GM18907 (cell line): ENCODE results near the gene SCART1.
"Not testable (repeated sequence)": the region's sequence is repeated elsewhere in the genome, so short reads cannot be mapped to it uniquely, and the experiment has no call there.

Experiments
- ATAC-seq: cut with Tn5 transposase; IDR thresholded peaks from one replicate; pipeline ENCODE4 v1.9.1; 2021; ENCODE audit warnings: mild to moderate bottlenecking, moderate library complexity; ENCODE audit not compliant: unreplicated experiment

SCART1 gene

DNA sequence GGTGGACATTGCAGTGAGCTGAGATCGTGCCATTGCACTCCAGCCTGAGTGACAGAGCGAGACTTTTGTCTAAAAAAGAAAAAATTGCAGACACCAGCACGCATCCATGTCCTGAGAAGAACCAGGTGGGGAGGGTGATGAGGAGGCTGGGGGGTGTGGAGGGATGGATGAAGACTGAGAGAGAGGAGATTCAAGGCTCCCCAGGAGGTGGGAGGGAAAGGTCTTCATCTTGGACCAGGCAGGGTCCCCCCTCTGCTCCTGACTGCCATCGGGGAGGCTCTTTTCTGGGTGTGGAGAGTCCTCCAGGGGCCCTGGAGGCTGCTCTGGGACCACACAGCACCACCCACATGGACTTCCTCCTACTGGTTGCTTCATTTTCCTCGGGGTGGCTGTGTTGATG, 1.5 kb downstream of the SCART1 start:
- no peak for ATAC-seq

DNA sequence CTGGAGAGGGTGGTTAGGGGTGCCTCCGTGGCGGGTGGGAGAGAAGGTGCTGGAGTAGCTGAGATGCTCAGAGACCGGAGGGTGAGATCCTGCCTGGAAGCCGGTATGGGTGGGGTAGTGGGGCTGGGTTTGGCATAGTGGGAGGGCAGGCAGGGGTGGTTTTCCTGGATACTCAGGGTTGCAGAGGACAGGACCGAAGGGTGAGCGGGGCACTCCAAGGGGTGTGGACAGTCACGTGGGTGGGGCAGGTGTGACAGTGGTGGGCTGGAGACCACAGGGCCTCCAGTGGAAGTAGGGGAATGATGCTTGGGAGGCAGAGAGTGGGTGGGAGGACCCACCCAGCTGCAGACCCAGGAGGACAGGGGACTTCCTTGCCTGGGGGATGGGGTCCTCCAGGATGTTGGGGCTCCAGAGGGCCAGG, 1.9 kb downstream of the SCART1 start:
- ATAC-seq = no peak

DNA sequence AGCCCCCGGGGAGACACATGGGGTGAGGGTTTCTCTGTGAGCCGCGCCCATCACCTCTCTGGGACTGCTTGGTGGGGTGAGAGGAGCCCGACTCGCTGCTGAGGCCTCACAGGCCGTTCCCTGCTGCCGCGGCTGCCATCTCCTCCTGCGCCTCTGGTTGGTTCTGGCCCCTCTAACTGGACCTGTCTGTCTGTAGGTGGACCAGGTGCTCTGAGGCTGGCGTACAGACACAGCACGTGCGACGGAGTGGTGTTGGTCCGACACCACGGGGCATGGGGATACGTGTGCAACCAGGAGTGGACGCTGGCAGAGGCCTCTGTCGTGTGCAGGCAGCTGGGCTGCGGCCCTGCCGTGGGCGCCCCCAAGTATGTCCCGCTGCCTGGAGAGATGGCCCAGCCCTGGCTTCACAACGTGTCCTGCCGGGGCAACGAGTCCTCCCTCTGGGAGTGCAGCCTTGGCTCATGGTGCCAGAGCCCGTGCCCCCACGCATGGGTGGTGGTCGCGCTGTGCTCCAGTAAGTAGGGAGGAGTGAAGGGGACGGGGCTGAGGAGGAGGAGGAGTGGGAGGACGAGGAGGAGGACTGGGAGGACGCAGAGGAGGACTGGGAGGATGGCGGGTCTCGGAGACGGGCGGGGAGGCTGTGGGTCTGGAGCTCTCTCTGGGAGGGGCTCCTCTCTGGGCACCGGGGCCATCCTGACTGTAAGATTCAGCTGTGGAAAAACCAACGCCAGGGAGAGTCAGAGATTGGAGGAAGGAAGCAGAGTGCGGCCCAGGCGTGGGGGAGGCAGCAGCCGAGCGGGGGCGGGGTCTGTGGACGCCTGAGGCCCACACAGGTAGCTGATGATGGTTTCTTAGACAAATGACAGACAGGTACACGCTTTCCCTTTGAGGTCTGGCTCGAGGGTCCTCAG, 2.6 kb downstream of the SCART1 start:
- ATAC-seq = no peak

DNA sequence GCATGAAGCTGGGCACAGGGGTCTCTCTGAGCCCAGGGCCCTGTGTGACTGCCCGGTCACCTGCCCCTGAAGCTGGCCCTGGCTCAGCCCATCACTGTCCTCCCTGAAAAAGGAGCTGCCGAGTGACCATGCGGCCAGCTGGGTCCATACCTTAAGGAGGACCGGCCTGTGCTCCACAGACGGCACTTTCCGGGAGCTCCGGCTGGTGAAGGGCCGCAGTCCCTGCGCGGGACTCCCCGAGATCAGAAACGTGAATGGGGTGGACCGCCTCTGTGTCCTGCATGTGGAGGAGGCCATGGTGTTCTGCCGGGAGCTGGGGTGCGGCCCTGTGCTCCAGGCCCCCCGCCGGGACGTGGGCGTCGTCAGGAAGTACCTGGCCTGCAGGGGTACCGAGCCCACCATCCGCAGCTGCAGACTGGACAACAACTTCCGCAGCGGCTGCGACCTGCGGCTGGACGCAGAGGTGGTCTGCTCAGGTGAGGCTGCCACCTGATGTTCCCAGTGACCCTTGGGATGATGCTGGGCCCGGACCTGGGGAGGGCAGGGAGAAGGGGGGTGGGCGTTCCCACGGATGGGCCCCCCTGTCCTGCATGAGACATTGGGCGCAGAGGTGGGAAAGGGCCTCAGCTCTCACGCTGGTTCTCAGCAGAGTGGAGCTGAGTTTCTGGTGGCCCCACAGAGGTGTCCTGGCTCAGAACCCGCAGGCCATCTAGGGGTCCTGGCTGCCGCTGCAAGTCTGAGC, 3.5 kb downstream of the SCART1 start:
- ATAC-seq = no peak

DNA sequence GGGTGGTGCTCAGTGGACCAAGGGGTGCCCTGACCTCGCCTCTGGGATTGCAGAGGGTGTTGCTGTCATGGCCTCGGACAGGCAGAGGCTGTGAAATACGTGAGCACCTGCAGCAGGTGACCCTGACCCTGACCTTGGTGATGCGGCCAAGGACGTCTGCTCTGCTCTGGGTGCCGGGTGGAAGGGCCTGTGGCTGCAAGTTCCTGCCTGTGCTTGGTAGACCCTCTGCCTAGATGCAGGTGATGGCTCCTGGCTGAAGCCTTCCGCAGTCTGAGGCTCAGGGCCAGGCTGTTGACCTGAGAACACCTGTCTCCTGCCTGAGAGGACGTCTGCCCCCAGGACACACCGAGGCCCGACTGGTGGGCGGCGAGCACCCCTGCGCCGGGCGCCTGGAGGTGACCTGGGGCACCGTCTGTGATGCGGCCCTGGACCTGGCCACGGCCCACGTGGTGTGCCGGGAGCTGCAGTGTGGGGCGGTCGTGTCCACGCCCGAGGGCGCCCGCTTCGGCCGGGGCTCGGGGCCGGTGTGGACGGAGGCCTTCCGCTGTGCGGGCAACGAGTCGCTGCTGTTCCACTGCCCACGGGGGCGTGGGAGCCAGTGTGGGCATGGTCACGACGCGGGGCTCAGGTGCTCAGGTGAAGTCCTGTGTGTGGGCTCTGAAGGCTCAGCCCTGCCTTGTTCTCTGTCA, 4.4 kb downstream of the SCART1 start:
- ATAC-seq = no peak

DNA sequence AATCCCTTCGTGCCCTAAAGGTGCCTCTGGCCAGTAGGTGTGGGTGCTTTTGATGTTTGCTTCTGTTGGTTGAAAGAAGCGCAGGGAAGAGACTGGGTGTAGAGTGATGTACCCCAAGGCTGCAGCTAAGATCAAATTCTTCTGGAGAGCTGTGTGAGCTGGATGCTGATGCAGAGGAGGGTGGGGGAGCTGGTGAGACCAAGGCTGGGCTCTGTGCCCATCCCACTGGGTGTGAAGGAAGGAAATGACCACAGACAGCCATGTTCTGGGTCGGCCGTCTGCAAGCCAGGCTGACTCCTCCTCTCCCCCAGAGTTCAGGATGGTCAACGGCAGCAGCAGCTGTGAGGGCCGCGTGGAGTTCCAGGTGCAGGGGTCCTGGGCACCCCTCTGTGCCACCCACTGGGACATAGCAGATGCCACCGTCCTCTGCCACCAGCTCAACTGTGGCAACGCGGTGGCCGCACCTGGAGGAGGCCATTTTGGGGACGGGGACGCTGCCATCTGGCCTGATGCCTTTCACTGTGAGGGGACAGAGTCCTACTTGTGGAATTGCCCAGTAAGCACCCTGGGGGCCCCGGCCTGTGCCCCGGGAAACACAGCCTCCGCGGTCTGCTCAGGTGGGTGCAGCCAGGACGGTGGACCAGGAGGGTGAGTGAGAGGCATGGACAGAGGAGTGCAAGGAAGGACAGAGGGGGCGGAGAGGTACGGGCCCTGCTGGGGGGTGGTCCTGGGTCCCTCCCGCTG, 5.1 kb downstream of the SCART1 start:
- ATAC-seq = no peak

DNA sequence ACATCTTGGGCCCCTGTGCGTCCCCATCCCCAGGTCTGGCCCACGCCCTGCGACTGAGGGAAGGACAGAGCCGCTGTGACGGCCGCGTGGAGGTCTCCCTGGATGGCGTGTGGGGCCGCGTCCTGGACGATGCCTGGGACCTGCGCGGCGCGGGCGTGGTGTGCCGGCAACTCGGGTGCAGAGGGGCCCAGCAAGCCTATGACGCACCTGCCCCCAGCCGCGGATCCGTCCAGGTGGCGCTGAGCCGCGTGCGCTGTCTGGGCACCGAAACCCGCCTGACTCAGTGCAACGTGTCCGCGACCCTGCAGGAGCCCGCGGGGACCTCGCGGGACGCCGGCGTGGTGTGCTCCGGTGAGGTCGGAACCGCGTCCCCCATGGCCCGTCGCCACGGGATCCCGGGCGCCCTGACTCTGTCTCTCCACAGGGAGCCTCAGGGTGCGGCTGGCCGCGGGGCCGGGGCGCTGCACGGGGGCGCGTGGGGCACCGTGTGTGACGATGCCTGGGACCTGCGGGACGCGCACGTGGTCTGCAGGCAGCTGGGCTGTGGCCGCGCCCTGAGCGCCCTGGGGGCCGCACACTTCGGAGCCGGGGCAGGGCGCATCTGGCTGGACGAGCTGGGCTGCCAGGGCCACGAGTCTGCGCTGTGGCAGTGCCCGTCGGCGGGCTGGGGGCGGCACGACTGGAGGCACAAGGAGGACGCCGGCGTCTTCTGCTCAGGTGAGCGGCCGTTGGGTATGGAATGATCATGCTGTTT, 5.9 kb downstream of the SCART1 start:
- no peak for ATAC-seq

DNA sequence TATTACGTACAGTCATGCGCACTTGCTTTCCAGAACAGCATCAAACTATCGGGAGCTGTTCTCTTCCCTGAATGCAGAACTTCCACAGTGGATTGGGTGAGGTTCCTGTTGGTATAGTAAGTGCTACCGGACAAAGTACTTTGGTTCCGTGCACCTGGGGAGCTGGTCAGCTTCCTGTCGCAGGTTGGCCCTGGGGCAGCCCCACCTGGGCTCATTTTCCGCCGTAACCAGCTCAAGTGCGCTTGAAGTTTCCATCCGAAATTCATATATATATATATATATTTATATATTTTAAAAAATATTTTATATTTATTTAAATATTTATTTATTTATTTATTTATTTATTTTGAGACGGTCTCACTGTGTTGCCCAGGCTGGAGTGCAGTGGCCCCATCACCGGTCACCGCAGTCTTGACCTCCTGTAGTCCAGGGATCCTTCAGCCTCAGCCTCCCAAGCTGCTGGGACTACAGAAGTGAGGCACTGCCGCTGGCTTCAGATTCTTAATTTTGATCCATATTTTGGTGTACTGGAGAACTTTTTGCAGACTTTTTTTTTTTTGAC, 6.5 kb downstream of the SCART1 start:
- no peak for ATAC-seq

DNA sequence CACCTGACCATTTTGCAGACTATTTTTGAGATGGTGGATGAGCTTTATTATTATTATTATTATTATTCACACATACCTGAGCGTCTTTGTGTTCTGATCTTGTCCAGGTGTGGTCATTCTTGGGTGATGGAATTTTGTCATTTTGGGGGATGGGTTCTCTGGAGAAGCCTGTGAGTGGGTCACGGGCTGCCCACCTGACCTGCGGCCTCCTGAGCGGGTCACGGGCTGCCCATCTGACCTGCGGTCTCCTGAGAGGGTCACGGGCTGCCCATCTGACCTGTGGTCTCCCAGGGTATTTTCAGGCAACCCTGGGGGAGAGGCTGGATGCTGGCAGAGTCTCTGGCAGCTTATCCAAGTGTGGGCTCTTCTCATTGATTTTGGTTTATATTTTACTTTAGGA, 7.3 kb downstream of the SCART1 start:
- ATAC-seq = no peak

DNA sequence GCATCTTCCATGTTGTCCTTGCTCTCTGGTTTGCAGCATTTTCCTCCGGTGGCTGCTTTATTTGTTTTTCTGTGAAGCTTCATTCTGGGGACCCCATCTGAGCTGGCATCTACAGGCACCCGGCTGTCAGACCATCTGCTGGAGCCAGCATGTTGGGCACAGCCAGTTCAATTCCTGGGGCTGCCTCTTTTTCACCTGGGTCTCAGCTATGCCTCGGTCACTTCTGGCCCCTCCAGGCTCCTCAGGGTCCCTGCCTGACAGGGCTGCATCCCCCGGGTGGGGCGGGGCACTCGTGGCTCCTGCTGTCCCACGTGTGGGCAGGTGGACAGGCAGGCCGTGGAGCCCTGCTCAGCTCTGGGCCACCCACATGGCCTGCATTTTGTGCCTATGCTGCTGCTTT, 8.1 kb downstream of the SCART1 start:
- ATAC-seq = no peak

DNA sequence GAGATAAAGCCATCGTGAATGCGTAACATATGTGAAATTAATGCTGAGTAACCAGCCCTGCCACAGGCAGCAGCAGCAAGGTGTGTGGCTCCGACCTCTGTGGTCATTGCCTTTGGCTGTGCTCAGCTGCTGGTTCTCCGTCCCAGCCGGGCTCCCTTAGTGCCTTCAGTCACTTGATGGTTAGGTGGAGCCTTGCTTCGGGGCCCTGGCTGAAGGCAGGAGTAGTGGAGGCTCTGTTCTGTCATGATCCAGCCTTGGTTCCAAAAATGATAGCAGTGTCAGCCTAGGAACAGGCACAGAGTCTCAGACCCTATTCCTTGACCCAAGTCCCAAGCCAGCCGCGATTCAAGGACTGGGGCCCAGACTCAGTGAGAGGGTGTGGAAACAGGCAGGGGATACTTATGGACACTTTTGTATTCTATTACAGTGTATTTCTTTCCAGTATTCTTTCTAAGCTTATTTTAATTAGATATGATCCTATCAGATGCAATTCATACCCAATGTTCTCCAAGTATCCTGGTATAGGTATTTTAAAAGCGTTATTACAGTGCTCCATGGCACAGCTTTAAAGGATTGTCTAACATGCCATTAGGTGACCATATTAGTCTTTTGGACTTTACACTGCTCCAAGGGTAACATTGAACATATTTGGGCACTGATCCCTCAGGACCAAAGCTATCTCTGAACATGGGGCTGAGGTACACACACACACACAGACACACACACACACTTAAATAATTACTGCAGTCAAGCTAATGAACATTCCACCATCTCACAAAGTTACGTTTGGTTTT, 9.0 kb downstream of the SCART1 start:
- no peak for ATAC-seq

DNA sequence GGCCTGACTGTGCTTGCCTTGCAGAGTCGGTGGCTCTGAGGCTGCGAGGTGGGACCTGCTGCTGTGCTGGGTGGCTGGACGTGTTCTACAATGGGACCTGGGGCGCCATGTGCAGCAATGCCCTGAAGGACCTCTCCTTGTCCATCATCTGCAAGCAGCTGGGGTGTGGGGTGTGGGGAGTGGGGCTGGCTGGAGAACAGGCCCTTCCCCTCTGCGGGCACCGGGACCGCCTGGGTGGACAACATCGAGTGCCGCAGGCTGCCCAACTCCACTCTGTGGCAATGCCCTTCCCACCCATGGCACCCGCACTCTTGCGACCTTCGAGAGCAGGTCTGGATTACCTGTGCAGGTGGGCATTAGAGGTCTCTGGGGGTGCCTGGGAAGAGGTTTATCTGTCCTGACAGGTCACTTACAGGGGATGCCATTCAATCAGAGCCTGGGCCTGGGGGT, 10.9 kb downstream of the SCART1 start:
- no peak for ATAC-seq

DNA sequence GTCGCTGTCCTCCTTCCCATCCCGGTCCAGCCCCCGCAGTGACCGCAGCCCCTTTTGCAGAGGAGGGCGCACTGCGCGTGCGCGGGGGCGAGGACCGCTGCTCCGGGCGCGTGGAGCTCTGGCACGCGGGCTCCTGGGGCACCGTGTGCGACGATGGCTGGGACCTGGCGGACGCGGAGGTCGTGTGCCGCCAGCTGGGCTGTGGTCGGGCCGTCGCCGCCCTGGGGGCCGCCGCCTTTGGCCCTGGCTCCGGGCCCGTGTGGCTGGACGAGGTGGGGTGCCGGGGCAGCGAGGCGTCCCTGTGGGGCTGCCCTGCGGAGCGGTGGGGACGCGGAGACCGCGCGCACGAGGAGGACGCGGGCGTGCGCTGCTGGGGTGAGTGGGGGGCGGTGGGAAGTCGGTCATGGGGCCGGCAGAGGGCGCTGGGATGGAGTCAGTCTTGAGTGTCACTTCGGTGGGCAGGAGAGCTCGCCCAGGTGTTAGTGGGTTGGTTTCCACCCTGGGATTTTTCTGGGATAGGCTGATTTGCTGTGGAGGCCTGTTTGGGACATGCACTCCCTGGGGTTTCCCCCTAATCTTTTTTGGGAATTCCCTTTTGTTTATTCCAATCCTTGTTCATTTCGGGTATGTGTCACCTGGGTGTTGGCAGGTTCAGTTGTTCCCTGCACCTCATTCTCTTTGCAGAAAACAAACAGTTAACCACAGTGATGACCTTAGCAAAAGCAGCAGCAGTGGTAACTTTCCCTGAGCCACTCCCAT, 11.6 kb downstream of the SCART1 start:
- no peak for ATAC-seq

DNA sequence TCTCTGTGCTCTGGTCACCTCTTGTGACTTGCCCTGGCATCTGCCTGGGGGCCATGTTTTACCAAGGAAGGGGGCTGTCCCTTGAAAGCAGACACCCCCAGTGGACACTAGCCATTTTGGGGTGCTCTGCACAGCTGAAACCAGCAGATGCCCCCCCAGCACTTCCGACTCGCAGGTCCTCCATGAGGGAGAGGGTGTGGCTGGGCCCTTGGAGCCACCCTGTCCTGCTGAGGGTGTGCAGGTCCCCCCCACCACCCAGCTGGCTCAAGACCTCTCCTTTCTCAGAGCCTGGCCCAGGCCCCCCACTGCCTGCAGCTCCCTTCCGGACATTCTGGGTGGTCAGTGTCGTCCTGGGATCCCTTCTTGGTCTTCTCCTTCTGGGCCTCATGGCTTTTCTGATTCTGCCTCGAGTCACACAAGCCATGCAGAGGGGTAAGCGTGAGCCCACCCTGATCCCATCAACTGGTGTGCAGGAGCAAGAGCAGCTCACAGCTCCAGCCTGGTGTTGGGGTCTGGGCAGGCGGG, 12.3 kb downstream of the SCART1 start:
- ATAC-seq = no peak

DNA sequence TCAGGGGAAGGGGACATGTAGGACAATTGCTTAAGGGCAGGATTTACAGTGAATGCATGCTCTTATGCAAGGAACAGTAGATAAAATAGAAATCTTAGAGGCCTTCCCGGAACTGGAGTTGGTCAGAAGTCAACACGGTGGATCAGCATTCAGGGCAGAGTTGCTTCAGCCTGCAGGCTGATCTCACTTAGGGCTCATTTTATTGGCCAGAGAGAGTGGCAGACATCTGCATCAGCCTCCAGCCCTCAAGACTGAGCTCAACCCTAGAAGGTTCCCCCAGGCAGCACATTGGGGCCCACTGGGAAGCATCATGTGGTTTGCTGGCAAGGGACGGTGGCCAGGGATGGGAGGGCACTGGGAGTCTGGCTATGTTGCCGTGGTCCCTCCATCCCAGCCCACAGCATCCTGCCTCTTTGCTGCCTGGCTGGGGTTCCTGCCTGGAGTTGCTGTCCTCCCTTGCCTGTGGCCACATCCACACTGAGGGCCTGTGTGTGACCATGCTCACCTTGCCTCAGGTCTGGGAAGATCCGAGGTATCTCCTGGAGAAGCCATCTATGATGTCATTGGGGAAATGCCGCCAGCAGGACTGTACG, 13.0 kb downstream of the SCART1 start:
- no peak for ATAC-seq

DNA sequence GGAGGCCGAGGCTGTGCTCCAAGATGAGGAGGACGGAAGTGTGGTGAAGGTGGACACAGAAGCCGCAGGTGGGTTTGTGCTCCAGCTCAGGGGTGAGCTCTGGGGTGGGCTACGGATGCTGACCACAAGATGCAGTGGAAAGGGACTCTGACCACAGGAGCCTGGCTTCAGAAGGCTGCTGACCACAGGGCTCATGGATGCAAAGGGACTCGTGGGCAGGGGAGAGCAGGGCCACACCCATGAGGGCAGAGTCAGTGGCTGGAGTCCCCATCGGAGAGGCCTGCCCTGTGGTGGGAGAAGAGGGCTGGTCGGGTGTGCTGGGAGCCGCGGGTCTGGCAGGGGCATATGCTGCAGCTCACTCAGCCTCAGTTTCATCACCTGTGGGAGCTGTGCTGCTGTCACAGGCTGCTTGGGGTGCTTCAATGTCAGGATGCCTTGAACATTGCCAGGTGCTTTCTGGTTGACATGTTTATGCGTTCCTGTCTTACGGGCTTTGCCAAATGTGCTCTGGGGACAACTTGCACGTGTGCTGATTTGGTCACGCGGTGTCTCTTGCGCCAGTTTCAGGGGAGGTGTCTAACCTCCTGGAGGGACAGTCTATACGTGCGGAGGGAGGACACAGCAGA, 13.7 kb downstream of the SCART1 start:
- no peak for ATAC-seq

DNA sequence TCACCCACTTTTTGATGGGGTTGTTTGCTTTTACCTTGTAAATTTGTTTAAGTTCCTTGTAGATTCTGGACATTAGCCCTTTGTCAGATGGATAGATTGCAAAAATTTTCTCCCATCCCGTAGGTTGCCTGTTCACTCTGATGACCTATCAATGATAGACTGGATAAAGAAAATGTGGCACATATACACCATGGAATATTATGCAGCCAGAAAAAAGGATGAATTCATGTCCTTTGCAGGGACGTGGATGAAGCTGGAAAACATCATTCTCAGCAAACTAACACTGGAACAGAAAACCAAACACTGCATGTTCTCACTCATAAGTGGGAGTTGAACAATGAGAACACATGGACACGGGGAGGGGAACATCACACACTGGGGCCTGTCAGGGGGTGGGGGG, 15.5 kb downstream of the SCART1 start:
- not testable (repeated sequence) for ATAC-seq
